ENCODE data around the gene ZFYVE28.

ZFYVE28 gene

DNA sequence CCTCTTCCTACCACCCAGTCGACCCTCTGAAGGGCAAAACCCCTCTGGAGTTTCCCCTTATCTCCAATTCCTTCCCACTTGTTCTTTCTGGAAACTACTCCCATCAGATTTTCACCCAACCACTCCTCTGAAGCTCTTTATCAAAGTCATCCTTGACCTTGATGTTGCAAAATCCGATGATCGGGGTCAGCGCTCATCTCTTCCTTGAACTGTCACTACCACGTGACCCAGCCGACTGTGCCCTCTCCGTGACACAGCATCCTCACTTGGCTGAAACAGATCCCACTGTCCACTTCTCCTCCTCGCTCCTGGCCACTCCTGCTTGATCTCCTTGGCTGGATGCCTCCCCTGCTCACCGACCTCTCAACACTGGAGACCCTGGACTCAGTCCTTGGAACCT, 1.4 kb upstream of the ZFYVE28 start:
- H3K9ac ChIP-seq (ENCODE audit: low read length) = no peak overlapping the region
- H3K4me3 ChIP-seq (ENCODE audit: low read length) = no peak overlapping the region
- H3K4me1 ChIP-seq (ENCODE audit: control insufficient read depth, insufficient read depth, low read length) = peaks cover 14% of the 10 kb centered on the region
- H3K36me3 ChIP-seq (ENCODE audit: control insufficient read depth, insufficient read depth, low read length) = no peaks in the 10 kb centered on the region
- peaks cover 34% of the 10 kb centered on the region for H3K27me3 ChIP-seq (ENCODE audit: control insufficient read depth, insufficient read depth, low read length)
- no peaks in the 10 kb centered on the region for H3K9me3 ChIP-seq (ENCODE audit: control insufficient read depth, low read length)

DNA sequence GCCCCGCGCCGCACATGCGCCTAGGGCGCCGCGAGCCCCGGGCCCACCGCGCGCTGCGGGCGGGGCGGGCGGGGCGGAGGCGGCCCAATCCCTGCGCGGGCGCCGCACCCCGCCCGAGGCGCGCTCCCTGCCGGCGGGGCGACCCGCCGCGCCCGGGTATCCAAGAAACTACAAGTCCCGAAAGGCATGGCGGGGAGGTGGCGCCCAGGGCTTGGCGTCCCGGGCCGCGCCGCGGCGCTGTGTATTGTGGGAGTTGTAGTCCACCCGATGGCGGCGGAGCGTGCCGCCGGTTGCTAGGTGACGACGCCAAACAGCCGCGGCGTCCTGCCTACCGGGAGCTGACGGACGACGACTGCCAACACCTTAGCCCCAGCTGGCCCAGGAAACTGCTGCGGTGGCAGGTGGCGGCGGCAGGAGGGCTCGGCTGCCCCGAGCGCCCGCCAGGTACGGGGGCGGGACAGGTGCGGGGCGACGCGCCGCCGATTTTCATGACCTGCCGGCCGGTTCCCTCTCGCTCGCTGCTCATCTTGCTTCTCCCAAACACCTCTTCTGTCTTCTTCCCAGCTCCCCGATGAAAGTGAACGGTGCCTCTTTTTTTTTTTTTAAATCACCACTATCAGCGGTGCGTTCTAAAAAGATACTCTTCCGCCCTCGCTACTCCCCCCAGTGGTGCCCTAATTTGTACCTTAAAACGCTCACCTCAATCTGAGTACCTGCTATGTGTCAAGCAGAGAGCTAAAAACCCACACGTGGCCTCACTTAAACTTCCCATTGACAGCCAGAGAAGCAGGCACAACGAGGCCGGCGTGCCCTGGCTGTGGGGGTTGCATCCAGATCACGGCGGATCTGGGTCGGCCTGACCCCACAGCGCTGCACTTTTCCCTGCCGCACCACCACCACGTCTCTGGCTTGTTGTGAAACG, 466 bp upstream of the ZFYVE28 start, which contains the start of gene CFAP99:
Gene CFAP99, plus strand, starts transcription at position 306 of the 922 bp plus-strand sequence.
- peaks cover 34% of the 10 kb centered on the region for H3K27me3 ChIP-seq (ENCODE audit: control insufficient read depth, insufficient read depth, low read length)
- peaks cover 23% of the 10 kb centered on the region for H3K4me1 ChIP-seq (ENCODE audit: control insufficient read depth, insufficient read depth, low read length)
- peak within 1 kb of the TSS; percentile 60 for H3K9ac ChIP-seq (ENCODE audit: low read length)

DNA sequence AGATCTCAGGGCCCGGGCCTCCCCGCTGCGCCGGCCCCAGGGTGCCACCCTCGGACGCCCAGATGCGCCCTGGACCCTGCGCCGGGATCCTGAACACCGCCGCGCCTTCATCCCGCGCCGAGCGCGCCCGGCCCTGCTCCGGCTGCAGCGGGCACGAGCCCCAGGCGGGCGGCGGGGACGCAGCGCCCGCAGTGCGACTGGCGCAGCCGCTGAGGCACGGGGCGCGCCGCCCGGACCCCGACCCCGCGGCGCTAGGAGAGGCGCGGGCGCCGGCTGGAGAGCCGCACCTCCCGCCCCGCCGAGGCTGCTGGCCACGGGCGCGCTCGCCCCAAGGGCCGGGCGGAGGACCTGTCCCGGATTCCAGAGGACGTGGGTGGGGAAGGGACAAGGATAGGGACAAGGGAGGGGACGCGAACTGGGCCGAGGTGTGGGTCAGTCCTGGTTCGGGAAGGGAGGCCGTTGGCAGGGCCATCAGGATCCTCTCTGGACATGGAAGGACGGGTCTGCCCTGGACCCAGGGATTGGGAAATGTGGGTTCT, 1.1 kb downstream of the ZFYVE28 start:
- H3K9ac ChIP-seq (ENCODE audit: low read length) = peak overlapping the region; percentile 66
- peaks cover 34% of the 10 kb centered on the region for H3K27me3 ChIP-seq (ENCODE audit: control insufficient read depth, insufficient read depth, low read length)
- H3K9me3 ChIP-seq (ENCODE audit: control insufficient read depth, low read length) = no peaks in the 10 kb centered on the region
- H3K4me1 ChIP-seq (ENCODE audit: control insufficient read depth, insufficient read depth, low read length) = peaks cover 39% of the 10 kb centered on the region
- H3K36me3 ChIP-seq (ENCODE audit: control insufficient read depth, insufficient read depth, low read length) = no peaks in the 10 kb centered on the region
- H3K4me3 ChIP-seq (ENCODE audit: low read length) = peak overlapping the region; percentile 39

More for the DNA sequence above, 466 bp upstream of the ZFYVE28 start, which contains the start of gene CFAP99:
- no peaks in the 10 kb centered on the region for H3K9me3 ChIP-seq (ENCODE audit: control insufficient read depth, low read length)
- H3K4me3 ChIP-seq (ENCODE audit: low read length) = peak within 1 kb of the TSS; percentile 32
- H3K36me3 ChIP-seq (ENCODE audit: control insufficient read depth, insufficient read depth, low read length) = no peaks in the 10 kb centered on the region

DNA sequence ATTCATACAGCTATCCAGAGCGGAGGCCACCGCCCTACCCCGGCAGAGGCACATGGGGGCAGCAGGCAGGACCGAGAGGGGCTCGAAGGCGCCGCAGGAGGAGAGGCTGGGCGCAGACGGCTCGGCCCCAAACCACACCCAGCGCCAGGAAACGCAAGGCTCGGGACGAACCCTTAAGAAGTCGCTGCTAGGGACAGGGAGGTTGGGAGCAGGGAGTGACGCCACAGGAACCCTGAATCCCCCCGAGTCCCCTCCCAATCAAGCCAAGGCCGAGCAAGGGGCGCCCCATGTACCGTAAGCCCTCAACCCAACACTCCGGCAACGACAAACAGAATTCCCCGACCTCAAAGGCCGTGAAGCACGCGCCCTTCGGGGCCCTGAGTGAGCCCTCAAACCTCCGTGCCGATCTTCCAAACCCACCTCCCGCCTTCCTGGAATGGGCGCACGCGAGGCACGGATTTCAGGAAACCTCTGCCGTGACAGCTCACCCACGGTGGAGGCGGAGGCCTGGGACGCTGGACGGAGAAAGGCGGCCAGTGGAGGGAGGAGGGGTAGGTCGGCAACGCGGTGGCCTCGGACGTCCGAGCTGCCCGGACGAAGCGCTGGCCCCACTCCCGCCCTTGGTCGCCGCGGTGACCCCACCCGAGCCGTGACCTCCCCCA, 1.8 kb downstream of the ZFYVE28 start:
- peaks cover 45% of the 10 kb centered on the region for H3K4me1 ChIP-seq (ENCODE audit: control insufficient read depth, insufficient read depth, low read length)
- peak overlapping the region; percentile 66 for H3K9ac ChIP-seq (ENCODE audit: low read length)
- H3K4me3 ChIP-seq (ENCODE audit: low read length) = peak overlapping the region; percentile 39

DNA sequence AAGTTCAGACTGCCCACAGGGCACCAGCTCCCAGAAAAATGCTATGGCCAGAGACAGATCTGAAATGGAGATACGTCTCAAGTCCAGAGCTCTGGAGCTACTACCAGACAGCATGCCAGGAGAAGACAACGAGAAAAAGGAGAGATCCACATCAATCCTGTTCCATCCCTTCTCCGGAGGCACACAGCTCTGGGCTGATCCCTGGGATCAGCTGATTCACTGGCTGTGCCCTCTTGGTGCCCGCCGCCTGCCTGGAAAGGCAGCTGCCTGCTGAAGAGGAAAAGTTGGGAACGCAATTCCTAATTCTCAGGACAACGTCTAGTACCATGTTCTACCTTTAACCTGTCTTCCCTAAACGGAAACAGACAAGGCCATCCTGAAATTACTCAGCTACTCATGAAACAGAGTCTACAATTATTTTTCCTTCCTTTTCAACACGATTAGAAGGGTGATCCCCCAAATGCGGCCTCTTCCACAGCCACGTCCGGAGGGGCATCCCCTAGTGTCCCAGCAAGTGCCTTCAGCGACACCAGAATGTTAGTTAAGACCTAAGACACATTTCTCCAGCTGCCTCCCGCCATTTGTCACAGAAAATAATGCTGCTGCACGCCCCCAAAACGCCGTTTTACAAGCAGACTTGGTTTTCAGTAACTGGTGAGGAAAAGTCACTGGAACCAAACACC, 2.4 kb downstream of the ZFYVE28 start:
- peak overlapping the region; percentile 66 for H3K9ac ChIP-seq (ENCODE audit: low read length)
- H3K4me3 ChIP-seq (ENCODE audit: low read length) = no peak overlapping the region
- H3K4me1 ChIP-seq (ENCODE audit: control insufficient read depth, insufficient read depth, low read length) = peaks cover 49% of the 10 kb centered on the region
- peaks cover 34% of the 10 kb centered on the region for H3K27me3 ChIP-seq (ENCODE audit: control insufficient read depth, insufficient read depth, low read length)
- no peaks in the 10 kb centered on the region for H3K9me3 ChIP-seq (ENCODE audit: control insufficient read depth, low read length)
- no peaks in the 10 kb centered on the region for H3K36me3 ChIP-seq (ENCODE audit: control insufficient read depth, insufficient read depth, low read length)

More for the DNA sequence above, 1.8 kb downstream of the ZFYVE28 start:
- H3K36me3 ChIP-seq (ENCODE audit: control insufficient read depth, insufficient read depth, low read length) = no peaks in the 10 kb centered on the region
- no peaks in the 10 kb centered on the region for H3K9me3 ChIP-seq (ENCODE audit: control insufficient read depth, low read length)
- H3K27me3 ChIP-seq (ENCODE audit: control insufficient read depth, insufficient read depth, low read length) = peaks cover 34% of the 10 kb centered on the region

DNA sequence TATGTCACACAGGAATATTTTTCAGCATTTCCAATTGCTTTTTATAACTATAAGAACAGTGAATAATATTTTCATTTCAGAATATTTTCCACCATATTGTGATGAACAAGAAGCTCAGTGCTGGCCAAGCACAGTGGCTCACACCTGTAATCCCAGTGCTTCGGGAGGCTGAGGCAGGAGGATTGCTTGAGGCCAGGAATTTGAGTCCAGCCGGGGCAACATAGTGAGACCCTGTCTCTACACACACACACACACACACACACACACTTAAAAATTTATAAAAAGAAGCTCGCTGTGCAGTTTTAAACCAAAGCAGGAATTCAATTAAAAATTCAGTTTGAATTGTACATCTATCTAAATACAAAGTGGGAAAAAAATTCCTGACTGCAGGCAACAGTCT, 3.2 kb downstream of the ZFYVE28 start:
- Histone ChIP-seq H3K27me3 (ENCODE audit: control insufficient read depth, insufficient read depth, low read length) (peaks cover 27% of the 10 kb centered on the region), H3K4me3 (ENCODE audit: low read length) (no peak overlapping the region), H3K9me3 (ENCODE audit: control insufficient read depth, low read length) (no peaks in the 10 kb centered on the region), H3K9ac (ENCODE audit: low read length) (no peak overlapping the region), H3K4me1 (ENCODE audit: control insufficient read depth, insufficient read depth, low read length) (peaks cover 49% of the 10 kb centered on the region), H3K36me3 (ENCODE audit: control insufficient read depth, insufficient read depth, low read length) (no peaks in the 10 kb centered on the region)

DNA sequence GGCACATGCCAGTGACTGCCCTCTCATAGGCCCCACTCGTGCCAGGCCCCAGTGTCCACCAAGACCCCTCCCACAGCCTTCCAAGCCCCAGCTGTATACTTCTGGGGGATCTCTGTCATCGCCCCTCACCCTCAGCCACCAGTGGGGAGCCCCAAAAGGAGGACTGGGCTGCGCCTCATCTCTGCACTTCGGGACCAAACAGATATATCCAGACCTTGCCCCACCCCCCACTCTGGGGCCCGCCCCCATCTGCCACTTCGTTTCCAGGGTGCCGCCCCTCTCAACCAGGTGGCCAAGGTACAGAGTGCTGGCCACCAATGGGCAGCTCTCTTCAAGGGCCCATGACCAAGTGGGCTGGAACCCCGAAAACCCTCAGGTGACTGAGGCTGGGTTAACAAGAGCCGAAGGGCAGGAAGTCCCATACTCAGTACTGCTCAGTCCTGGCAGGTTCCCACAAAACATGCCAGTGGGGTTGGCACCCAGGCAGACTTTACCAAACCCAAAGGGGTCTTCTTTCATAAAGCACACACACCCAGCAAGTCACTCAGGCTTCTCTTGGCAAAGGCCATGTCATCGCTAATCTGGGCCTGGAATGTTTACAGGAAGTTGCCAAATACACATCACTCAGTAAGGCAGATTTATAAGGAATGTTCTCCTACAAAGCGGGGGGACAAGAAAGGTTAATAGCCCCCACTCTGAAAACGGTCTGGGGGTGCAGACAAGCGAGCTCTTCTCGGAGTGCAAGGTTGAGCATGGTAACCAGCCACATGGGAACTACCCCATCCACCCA, 4.4 kb downstream of the ZFYVE28 start:
- Histone ChIP-seq H3K4me3 (ENCODE audit: low read length) (peak overlapping the region; percentile 22), H3K36me3 (ENCODE audit: control insufficient read depth, insufficient read depth, low read length) (no peaks in the 10 kb centered on the region), H3K9ac (ENCODE audit: low read length) (peak overlapping the region; percentile 50), H3K4me1 (ENCODE audit: control insufficient read depth, insufficient read depth, low read length) (peaks cover 42% of the 10 kb centered on the region), H3K9me3 (ENCODE audit: control insufficient read depth, low read length) (no peaks in the 10 kb centered on the region), H3K27me3 (ENCODE audit: control insufficient read depth, insufficient read depth, low read length) (peaks cover 15% of the 10 kb centered on the region)

DNA sequence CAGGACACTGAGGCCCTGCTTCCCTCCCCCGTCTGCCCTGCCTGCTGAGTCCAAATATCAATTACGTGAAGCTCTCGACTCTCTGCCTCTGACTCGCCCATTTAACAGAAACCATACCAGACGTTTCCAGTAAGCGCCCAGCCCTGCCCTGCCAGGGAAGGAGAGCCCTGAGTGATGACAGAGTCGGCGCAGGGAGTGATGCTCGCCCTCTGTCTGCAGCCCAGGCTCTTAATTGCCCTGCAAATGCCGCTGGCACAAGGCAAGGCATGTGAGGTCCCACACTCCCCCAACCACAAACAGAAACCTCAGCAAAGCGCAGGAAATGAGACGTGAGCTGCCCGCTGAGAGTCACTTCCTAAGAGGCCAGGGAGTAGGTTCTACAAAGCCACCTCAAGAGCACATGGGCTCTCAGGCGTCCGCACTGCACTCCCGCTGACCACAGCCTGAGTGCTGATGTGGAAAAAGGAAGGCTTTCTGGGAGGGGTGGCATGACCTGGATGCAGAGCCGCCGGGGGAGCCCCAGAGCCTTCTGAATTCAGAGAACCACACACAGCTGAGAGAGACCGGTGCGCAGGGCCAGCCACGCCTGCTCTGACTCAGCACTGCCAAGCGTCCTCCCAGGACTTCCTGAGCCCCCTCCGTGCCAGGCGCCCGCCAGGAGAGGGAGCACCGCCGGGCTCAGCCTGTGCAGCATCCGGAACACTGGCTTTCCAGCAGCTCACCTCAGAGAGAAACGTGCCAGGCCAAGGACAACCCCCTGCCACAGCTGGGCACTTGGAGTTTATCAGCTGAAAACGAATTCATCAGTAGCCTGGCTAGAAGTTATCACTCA, 5.3 kb downstream of the ZFYVE28 start:
- Histone ChIP-seq H3K9me3 (ENCODE audit: control insufficient read depth, low read length) (no peaks in the 10 kb centered on the region), H3K4me3 (ENCODE audit: low read length) (peak overlapping the region; percentile 32), H3K9ac (ENCODE audit: low read length) (peak overlapping the region; percentile 50), H3K4me1 (ENCODE audit: control insufficient read depth, insufficient read depth, low read length) (peaks cover 47% of the 10 kb centered on the region), H3K36me3 (ENCODE audit: control insufficient read depth, insufficient read depth, low read length) (no peaks in the 10 kb centered on the region), H3K27me3 (ENCODE audit: control insufficient read depth, insufficient read depth, low read length) (peaks cover 15% of the 10 kb centered on the region)

DNA sequence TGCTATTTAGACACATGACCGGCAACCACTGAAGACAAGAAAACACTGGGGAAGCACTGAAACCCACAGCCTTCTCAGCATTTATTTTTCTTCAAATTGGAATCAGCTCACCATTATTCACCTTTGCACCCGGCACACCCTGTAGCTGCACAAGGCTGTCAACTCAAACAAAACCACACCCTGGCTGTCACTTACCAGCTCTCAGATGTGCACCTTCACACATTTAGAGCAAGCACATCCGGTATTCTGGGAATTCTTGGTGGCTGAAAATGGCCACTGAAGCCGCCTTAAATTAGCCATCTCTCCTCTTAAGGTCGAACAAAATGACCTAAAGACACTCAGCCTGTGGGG, 5.9 kb downstream of the ZFYVE28 start:
- Histone ChIP-seq H3K9me3 (ENCODE audit: control insufficient read depth, low read length) (no peaks in the 10 kb centered on the region), H3K4me3 (ENCODE audit: low read length) (peak overlapping the region; percentile 32), H3K27me3 (ENCODE audit: control insufficient read depth, insufficient read depth, low read length) (peaks cover 10% of the 10 kb centered on the region), H3K9ac (ENCODE audit: low read length) (peak overlapping the region; percentile 50), H3K36me3 (ENCODE audit: control insufficient read depth, insufficient read depth, low read length) (no peaks in the 10 kb centered on the region), H3K4me1 (ENCODE audit: control insufficient read depth, insufficient read depth, low read length) (peaks cover 47% of the 10 kb centered on the region)

DNA sequence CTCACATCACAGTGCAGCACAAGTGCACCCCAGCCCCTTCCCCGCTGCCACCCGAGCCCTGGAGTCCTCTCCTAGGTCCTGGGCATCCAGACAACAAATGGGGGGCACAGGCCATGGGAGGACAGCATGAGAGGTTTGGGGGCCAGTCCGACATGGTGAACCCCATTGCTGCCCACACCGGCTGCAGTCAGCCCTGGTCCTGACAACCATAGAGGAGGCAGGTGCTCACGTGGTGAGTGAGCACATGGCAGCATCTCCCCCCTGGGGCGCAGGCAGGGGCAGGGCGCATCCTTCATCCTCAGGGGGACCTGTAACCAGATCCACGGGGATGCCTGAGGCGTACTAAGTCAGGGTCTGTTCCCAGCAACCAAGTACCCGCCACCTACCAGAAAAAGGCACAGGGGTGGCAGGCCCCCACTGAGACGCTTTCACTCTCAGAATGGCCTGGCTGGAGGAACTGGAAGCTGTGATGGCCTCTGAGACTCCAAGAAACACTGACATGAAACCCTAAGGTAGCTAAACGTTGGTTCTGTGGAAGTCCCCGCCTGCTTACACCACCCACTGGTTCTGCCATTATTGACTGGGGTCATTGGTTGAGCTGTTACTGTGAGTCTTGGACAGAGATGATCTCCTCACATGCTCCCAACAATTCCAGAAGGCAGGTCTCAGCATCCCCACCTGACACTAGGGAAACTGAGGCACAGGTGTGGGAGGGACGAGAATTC, 6.5 kb downstream of the ZFYVE28 start:
- no peaks in the 10 kb centered on the region for H3K36me3 ChIP-seq (ENCODE audit: control insufficient read depth, insufficient read depth, low read length)
- H3K27me3 ChIP-seq (ENCODE audit: control insufficient read depth, insufficient read depth, low read length) = peaks cover 8% of the 10 kb centered on the region
- no peak overlapping the region for H3K4me3 ChIP-seq (ENCODE audit: low read length)
- H3K4me1 ChIP-seq (ENCODE audit: control insufficient read depth, insufficient read depth, low read length) = peaks cover 47% of the 10 kb centered on the region
- no peaks in the 10 kb centered on the region for H3K9me3 ChIP-seq (ENCODE audit: control insufficient read depth, low read length)
- peak overlapping the region; percentile 18 for H3K9ac ChIP-seq (ENCODE audit: low read length)

Data from mucosa of stomach (tissue), 1 donor.